ENCODE measurements around the gene ARHGEF6. TPM values are rescaled to one million over a fixed set of nuclear protein-coding genes. Genes with fewer than 3 reads are reported as not detected.

The ARHGEF6 gene
- total and polyA plus RNA-seq, 4 donors: 4.9 to 22.4 (median 15.5) TPM

GRCh38 chrX:136765821-136766356, 14.8 kb downstream of the ARHGEF6 start:
- DNase-seq (no peak), ATAC-seq (ENCODE audit: insufficient read depth, low FRiP score) (no peak)
- WGBS, 2 donors: 33 to 50% methylated on average over 1 of the region's 1 CpG
- no peak for TF ChIP-seq CTCF (IDR thresholded peaks at IDR 0.05; ENCODE audit: control extremely low read depth, extremely low read depth)
- H3K9me3 ChIP-seq (ENCODE audit: control insufficient read depth in 4 of 4, insufficient read depth in 3 of 4, low read length in 3 of 4): peaks cover 0 to 5% (median under 1%) of the 10 kb centered on the region in 4 donors
- no peak overlapping the region for H3K9ac ChIP-seq (ENCODE audit: insufficient read depth in 1 of 2, low read length in 2 of 2)
- H3K4me3 ChIP-seq: no peak overlapping the region
- H3K27ac ChIP-seq (ENCODE audit: low read depth in 1 of 2, low read length in 1 of 2): peak overlapping the region in 1 of 2 donors; percentile 45
- no peaks in the 10 kb centered on the region for H3K36me3 ChIP-seq (ENCODE audit: control insufficient read depth in 4 of 4, insufficient read depth in 4 of 4, low read length in 4 of 4)
- H3K4me1 ChIP-seq (ENCODE audit: control insufficient read depth in 5 of 5, insufficient read depth in 5 of 5, low read length in 5 of 5): peaks cover 0 to 13% (median 0%) of the 10 kb centered on the region in 5 donors
- H3K27me3 ChIP-seq (ENCODE audit: control insufficient read depth in 3 of 3, insufficient read depth in 3 of 3, low read length in 2 of 3): no peaks in the 10 kb centered on the region

- no peak overlapping the region for H3K4me3 ChIP-seq
- H3K27ac ChIP-seq (ENCODE audit: low read depth in 1 of 2, low read length in 1 of 2): no peak overlapping the region
- H3K9ac ChIP-seq (ENCODE audit: insufficient read depth in 1 of 2, low read length in 2 of 2): no peak overlapping the region
- peaks cover 0 to 5% (median under 1%) of the 10 kb centered on the region in 4 donors for H3K9me3 ChIP-seq (ENCODE audit: control insufficient read depth in 4 of 4, insufficient read depth in 3 of 4, low read length in 3 of 4)
- TF ChIP-seq CTCF (IDR thresholded peaks at IDR 0.05; ENCODE audit: control extremely low read depth, extremely low read depth): no peak
- 86 to 94% methylated on average over 5 of the region's 5 CpGs for WGBS, 2 donors
- no peak for DNase-seq
- H3K4me1 ChIP-seq (ENCODE audit: control insufficient read depth in 5 of 5, insufficient read depth in 5 of 5, low read length in 5 of 5): peaks cover 0 to 13% (median 1%) of the 10 kb centered on the region in 5 donors
- peaks cover 0 to 5% (median 0%) of the 10 kb centered on the region in 3 donors for H3K27me3 ChIP-seq (ENCODE audit: control insufficient read depth in 3 of 3, insufficient read depth in 3 of 3, low read length in 2 of 3)
- ATAC-seq (ENCODE audit: insufficient read depth, low FRiP score): no peak
- H3K36me3 ChIP-seq (ENCODE audit: control insufficient read depth in 4 of 4, insufficient read depth in 4 of 4, low read length in 4 of 4): no peaks in the 10 kb centered on the region
Measured at GRCh38 chrX:136764206-136764605, 16.5 kb downstream of the ARHGEF6 start.

- no peak overlapping the region for H3K4me3 ChIP-seq
- TF ChIP-seq CTCF (IDR thresholded peaks at IDR 0.05; ENCODE audit: control extremely low read depth, extremely low read depth): no peak
- H3K4me1 ChIP-seq (ENCODE audit: control insufficient read depth in 5 of 5, insufficient read depth in 5 of 5, low read length in 5 of 5): peaks cover 0 to 7% (median 1%) of the 10 kb centered on the region in 5 donors
- H3K27ac ChIP-seq (ENCODE audit: low read depth in 1 of 2, low read length in 1 of 2): no peak overlapping the region
- 33 to 53% methylated on average over 2 of the region's 2 CpGs for WGBS, 2 donors
- peaks cover 0 to 5% (median under 1%) of the 10 kb centered on the region in 4 donors for H3K9me3 ChIP-seq (ENCODE audit: control insufficient read depth in 4 of 4, insufficient read depth in 3 of 4, low read length in 3 of 4)
- no peak overlapping the region for H3K9ac ChIP-seq (ENCODE audit: insufficient read depth in 1 of 2, low read length in 2 of 2)
- peaks cover 0 to 5% (median 0%) of the 10 kb centered on the region in 3 donors for H3K27me3 ChIP-seq (ENCODE audit: control insufficient read depth in 3 of 3, insufficient read depth in 3 of 3, low read length in 2 of 3)
- DNase-seq (no peak), ATAC-seq (ENCODE audit: insufficient read depth, low FRiP score) (no peak)
- H3K36me3 ChIP-seq (ENCODE audit: control insufficient read depth in 4 of 4, insufficient read depth in 4 of 4, low read length in 4 of 4): no peaks in the 10 kb centered on the region
Measured at GRCh38 chrX:136762820-136763452, 17.8 kb downstream of the ARHGEF6 start.

Data from lung (tissue), 12 donors.